22Rv1 (cell line): ENCODE measurements around the gene UGT1A8.

Source experiments
- CTCF ChIP-seq: fragments of 450-650 bp; IDR thresholded peaks from 2 replicates; pipeline ENCODE4 v1.5.1; 2017; ENCODE audit warnings: mild to moderate bottlenecking
- ZFX ChIP-seq: fragments of 450-650 bp; IDR thresholded peaks from 2 replicates; pipeline ENCODE4 v1.6.1; 2017; ENCODE audit warnings: antibody characterized with exemption, borderline replicate concordance

- TF ChIP-seq CTCF (no peak), ZFX (no peak)
Measured at GRCh38 chr2:233690444-233690843, 73.0 kb downstream of the UGT1A8 start.
